HG03139 (cell line): ENCODE results near the gene GATA2.

Experiments
- ATAC-seq: cut with Tn5 transposase; IDR thresholded peaks from one replicate; pipeline ENCODE4 v1.9.1; 2021; ENCODE audit not compliant: unreplicated experiment

GATA2 gene

GRCh38 chr3:128458746-128459460 is 34.1 kb downstream of the GATA2 start:
- no peak for ATAC-seq

DNA sequence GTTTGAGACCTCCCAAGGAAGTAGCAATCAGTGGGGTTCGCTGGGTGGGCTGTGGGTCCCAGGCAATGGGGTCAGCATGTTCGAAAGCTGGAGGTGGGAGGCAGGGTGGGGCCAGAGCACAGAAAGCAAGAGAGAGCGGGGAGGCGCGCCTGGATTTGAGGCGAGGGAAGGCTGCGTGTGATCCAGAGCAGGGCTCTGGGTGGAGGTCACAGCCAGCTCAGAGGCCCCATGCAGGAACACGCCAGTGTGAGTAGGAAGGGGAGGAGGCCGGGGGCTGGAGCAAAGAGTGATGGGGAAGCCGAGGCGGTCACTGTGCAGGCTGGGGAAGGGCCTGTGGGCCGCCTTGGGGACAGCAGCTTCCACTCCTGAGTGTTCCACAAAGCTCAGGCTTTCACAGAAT is 35.1 kb downstream of the GATA2 start:
- no peak for ATAC-seq

DNA sequence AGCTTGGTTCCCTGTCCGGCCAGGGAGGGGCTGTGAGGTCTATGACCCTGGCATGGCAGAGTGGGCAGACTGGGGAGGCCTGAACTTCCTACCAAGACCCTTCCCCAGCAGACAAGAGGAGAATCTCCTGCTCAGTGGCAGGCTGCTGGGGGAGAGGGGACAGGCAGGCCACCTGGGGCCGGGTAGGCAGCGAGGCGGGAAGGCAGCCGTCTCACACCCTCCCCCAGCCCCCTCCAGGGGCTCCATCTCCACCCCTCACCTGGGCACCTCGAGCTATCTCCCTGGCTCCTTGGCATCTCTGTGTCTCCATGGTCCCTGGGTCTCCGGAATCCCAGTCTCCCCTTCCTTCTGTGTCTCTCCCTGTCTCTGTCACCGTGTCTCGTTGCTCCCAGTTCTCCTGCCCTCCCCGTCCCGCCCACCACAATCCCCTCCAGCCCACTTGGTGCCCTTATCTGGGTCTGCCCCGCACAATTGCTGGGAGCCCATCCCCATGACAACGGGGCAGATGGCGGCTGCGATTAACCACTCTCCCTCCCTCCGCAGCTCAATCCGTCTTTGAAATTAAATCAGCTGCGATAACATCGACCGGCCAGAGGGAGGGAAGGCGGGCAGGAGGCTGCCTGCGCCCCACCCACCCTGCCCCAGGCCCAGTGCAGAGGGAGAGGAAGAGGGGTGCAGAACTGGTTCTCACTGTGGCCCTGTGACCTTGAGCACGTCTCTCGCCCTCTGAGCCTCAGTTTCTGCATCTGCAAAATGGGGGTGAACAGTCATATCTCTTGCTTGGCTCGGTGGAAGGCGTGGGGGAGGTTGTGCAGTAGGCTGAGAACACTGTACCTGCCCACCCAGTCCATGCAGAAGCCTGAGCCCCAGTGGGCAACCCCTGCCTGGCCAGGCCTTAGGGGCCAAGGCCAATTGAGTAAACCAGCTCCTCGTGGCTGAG is 36.0 kb downstream of the GATA2 start:
- no peak for ATAC-seq

GRCh38 chr3:128455786-128456748 is 36.9 kb downstream of the GATA2 start:
- ATAC-seq = no peak

GRCh38 chr3:128455116-128455515 is 37.9 kb downstream of the GATA2 start:
- ATAC-seq = no peak

DNA sequence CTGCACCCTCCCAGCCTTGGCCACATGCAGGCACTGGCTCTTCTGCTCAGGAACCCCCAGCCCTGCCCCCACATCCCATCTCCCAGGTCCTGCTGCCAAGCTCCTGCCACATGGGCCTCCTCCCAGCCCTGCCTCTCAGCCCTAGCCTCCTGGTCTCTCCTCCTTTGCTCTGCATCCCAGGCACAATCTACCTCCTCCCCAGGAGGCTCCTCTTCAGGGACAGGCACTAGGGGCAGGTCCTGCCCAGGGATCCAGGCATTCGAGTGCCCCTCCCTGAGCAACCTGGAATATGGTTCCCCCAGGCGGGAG is 38.7 kb downstream of the GATA2 start:
- no peak for ATAC-seq

DNA sequence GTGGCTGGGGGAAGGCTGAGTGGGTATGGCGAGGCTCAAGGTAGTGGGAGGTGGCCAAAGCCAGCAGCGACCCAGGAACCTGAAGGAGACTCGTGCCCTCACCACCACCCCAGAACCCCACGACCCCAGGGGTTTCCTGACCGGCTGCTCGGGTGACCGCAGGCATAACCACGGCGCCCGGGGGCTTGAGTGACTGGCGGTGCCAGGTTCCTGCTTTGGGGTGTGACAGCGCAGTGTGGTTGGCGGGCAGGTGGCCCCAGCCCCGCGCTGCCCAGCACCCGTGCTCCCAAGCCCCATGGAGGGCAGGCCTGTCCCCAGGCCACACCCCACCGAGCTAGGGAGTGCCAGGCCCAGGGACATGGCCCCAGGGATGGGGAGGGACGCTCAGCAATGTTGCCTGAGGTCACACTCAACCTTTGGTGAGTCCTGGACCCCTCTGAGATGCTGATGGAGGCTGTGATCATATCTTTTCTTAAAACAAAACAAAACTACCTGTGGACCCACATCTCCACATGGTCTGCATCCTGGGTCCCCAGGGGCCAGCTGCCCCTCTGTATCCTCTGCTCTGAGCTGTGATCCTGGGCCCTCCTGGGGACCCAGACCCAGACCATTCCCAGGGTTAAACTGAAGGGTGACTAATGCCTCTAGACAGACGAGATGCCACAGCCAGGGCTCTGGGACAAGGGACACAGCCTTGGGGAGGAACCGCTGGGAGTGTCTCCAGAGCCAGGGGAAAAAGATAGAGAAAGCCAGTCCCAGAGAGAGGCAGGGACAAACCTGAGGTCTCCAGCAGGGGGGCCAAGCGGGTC is 39.3 kb downstream of the GATA2 start:
- no peak for ATAC-seq

DNA sequence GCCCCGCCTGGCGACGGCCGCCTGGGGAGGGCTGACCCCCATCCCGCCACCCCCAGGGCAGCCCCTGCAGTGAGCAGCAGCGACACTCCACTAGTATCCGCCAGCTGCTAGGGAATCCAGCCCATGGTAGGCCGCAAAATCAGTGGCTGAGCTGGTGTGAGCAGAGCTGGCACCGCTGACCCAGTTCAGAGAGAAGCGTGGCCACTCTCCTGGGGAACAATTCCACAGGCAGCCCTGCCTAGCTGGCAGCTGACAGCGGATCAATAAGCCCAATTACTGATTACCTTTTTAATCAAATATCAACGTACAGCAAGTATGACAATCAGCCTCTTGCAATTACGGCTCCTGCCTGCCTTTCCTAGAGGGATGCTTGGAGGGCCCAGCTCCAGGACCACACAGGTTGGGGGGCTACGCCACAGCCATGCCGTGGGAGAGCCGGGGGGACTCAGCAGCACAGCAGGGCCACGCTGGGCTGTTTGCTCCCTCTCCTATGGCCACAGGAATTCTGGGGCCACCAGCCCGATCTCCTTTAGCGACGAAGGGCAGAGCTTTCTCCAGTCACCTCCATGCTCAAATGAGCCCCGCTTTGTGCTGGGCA is 40.2 kb downstream of the GATA2 start:
- ATAC-seq = no peak

GRCh38 chr3:128452120-128452519 is 40.9 kb downstream of the GATA2 start:
- no peak for ATAC-seq

GRCh38 chr3:128449111-128449638 is 43.8 kb downstream of the GATA2 start:
- no peak for ATAC-seq

- ATAC-seq = no peak
Observed at GRCh38 chr3:128448491-128448890, 44.5 kb downstream of the GATA2 start.

DNA sequence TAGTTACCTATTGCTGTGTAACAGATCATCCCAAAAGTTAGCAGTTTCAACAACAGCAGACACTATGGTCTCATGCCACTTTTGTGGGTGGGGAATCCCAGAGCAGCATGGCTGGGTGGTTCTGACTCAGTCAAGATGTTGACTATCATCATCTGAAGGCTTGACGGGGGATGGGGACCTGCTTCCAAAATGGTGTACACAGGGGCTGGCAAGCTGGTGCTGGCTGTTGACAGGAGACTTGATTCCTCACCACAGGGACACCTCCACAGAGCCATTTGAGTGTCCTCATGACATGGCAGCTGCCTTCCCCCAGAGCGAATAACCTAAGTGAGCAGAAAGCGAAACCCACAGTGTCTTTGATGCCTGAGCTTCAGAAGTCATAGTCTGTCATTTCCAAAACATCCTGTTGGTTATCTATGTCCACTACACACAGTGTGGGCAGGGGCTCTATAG is 45.4 kb downstream of the GATA2 start:
- no peak for ATAC-seq

GRCh38 chr3:128446821-128447220 is 46.2 kb downstream of the GATA2 start:
- no peak for ATAC-seq

DNA sequence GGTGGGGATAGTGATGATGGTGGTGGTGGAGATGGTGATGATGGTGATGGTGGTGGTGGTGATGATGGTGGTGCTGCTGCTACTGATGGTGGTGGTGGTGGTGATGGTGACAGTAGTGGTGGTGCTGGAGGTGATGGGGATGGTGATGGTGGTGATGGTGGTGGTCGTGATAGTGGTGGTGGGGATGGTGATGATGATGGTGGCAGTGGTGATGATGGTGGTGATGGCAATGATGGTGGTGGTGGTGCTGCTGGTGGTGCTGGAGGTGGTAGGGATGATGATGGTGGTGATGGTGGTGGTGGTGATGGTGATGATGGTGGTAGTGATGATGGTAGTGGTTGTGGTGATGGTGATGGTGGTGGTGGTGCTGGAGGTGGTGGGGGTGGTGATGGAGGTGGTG is 47.6 kb downstream of the GATA2 start:
- no peak for ATAC-seq

- no peak for ATAC-seq
Observed at GRCh38 chr3:128443771-128444170, 49.2 kb downstream of the GATA2 start.

GRCh38 chr3:128442949-128443348 is 50.1 kb downstream of the GATA2 start:
- no peak for ATAC-seq

- no peak for ATAC-seq
Observed at GRCh38 chr3:128442070-128442469, 50.9 kb downstream of the GATA2 start.

DNA sequence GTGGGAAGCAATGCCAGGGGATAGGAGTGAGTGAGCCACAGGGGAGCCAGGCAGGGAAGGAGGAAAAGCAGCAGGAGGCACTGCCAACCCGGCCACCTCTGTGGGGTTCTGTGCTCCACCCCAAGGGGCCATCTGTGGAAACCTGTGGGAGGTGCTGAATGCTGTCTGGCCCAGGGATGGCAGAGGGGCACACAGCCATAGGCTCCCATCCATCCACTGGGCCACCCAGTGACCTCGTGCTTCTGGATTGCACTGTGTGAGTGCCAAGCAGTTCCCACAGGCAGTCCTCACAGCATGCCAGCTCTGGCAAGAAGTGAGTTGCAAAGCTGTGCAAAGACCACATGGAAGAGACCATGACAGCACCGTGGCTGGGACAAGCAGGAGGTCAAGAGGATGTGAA is 53.8 kb downstream of the GATA2 start:
- ATAC-seq = no peak

- no peak for ATAC-seq
Observed at GRCh38 chr3:128438488-128439072, 54.4 kb downstream of the GATA2 start.
